PFSK-1 (cell line): ENCODE results near the gene PTX3.

Source experiments
- SIN3A ChIP-seq: IDR thresholded peaks from 2 replicates; pipeline ENCODE4 v1.6.1; 2012; ENCODE audit warnings: mild to moderate bottlenecking, low read length, moderate library complexity, borderline replicate concordance; ENCODE audit not compliant: insufficient read depth
- TF ChIP-seq, protein P1 (sequence below), 2 experiments: IDR thresholded peaks; 2 replicates each; pipeline versions ENCODE4 v1.6.1 to v1.8.0; 2011 to 2012; ENCODE audit warnings: low read depth in 2 of 2, low read length in 2 of 2, control low read depth in 1 of 2, inconsistent platforms in 1 of 2, mild to moderate bottlenecking in 1 of 2, moderate library complexity in 1 of 2; ENCODE audit not compliant: insufficient read depth in 1 of 2

DNA sequence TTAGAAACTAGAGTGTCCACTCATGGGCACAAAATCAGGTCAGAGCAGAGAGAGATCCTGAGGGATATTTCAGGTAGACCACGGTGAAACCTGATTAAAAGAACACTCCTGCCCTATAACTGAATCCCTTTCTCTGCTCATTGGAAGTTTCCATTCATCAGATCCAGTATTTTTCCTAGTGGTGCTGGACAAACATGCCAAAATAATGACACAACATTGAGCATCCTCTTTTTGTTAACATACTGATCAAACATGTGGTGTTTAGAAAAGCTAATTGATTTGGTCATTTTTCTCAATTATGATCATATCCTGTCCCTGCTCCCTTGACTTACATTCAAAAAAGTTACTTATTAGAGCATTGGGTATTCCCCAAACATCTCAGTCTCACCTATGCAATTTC, 27.2 kb downstream of the PTX3 start:
- TF ChIP-seq, protein P1, sequence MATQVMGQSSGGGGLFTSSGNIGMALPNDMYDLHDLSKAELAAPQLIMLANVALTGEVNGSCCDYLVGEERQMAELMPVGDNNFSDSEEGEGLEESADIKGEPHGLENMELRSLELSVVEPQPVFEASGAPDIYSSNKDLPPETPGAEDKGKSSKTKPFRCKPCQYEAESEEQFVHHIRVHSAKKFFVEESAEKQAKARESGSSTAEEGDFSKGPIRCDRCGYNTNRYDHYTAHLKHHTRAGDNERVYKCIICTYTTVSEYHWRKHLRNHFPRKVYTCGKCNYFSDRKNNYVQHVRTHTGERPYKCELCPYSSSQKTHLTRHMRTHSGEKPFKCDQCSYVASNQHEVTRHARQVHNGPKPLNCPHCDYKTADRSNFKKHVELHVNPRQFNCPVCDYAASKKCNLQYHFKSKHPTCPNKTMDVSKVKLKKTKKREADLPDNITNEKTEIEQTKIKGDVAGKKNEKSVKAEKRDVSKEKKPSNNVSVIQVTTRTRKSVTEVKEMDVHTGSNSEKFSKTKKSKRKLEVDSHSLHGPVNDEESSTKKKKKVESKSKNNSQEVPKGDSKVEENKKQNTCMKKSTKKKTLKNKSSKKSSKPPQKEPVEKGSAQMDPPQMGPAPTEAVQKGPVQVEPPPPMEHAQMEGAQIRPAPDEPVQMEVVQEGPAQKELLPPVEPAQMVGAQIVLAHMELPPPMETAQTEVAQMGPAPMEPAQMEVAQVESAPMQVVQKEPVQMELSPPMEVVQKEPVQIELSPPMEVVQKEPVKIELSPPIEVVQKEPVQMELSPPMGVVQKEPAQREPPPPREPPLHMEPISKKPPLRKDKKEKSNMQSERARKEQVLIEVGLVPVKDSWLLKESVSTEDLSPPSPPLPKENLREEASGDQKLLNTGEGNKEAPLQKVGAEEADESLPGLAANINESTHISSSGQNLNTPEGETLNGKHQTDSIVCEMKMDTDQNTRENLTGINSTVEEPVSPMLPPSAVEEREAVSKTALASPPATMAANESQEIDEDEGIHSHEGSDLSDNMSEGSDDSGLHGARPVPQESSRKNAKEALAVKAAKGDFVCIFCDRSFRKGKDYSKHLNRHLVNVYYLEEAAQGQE (IDR thresholded peaks at IDR 0.05; ENCODE audit: insufficient read depth in 1 of 2, low read depth in 2 of 2, low read length in 2 of 2): no peak
- TF ChIP-seq SIN3A: no peak
